ENCODE results near the gene KCTD5. TPM values are rescaled to one million over a fixed set of nuclear protein-coding genes. Genes with fewer than 3 reads are reported as not detected.

Gene KCTD5
- total and polyA plus RNA-seq, 2 experiments from 2014 or later: 19.7 to 31.8 TPM

GRCh38 chr16:2745961-2746360 is 63.6 kb downstream of the KCTD5 start:
- Histone ChIP-seq H3K4me3 (no peak overlapping the region), H4K20me1 (replicated peaks; ENCODE audit: insufficient read depth) (no peaks in the 10 kb centered on the region), H2AFZ (no peak overlapping the region), H3K4me2 (no peak overlapping the region), H3K4me1 (ENCODE audit: insufficient read depth) (peaks cover 6% of the 10 kb centered on the region), H3K79me2 (replicated peaks; ENCODE audit: insufficient read depth) (peaks cover 12% of the 10 kb centered on the region), H3K27ac (ENCODE audit: low read depth) (no peak overlapping the region), H3K27me3 (ENCODE audit: insufficient read depth) (no peaks in the 10 kb centered on the region), H3K36me3 (ENCODE audit: insufficient read depth) (no peaks in the 10 kb centered on the region), H3K9me2 (ENCODE audit: insufficient read depth) (no peaks in the 10 kb centered on the region), H3F3A (replicated peaks; ENCODE audit: low read depth) (peaks cover 8% of the 10 kb centered on the region)
- H3K27me3 Mint-ChIP-seq (ENCODE audit: insufficient read depth, low read depth, poor library complexity): peaks cover 7% of the 10 kb centered on the region
- H3K27ac Mint-ChIP-seq: no peak overlapping the region
- ATAC-seq (no peak; the same call in 2 of the 3 replicates), DNase-seq (ENCODE audit: low spot score) (no peak)
- H3K36me3 Mint-ChIP-seq (ENCODE audit: low read depth): peaks cover 12% of the 10 kb centered on the region
- H3K4me3 Mint-ChIP-seq: no peak overlapping the region
- peaks cover 6% of the 10 kb centered on the region for H3K4me1 Mint-ChIP-seq
- TF ChIP-seq ZNF331 (CRISPR knock-in tag; IDR thresholded peaks at IDR 0.05; ENCODE audit: low read depth) (no peak), REST (IDR thresholded peaks at IDR 0.05; ENCODE audit: unreplicated experiment) (no peak), EZH2 (IDR thresholded peaks at IDR 0.05; ENCODE audit: low read depth, unreplicated experiment) (no peak), NANOG (IDR thresholded peaks at IDR 0.05; ENCODE audit: borderline replicate concordance) (no peak), CREB1 (CRISPR knock-in tag; IDR thresholded peaks at IDR 0.05; ENCODE audit: low read depth) (no peak), CTCF (conservative IDR thresholded peaks at IDR 0.05; ENCODE audit: low read depth in 2 of 2) (no peak), POLR2AphosphoS5 (IDR thresholded peaks at IDR 0.05; ENCODE audit: low read depth) (no peak), EZH2phosphoT487 (IDR thresholded peaks at IDR 0.05; ENCODE audit: unreplicated experiment) (no peak), ZNF114 (CRISPR knock-in tag; IDR thresholded peaks at IDR 0.05) (no peak), ZNF462 (CRISPR knock-in tag; IDR thresholded peaks at IDR 0.05) (no peak), ETS1 (IDR thresholded peaks at IDR 0.05) (no peak), JUNB (IDR thresholded peaks at IDR 0.05; ENCODE audit: unreplicated experiment) (no peak), STAT1 (IDR thresholded peaks at IDR 0.05; ENCODE audit: unreplicated experiment) (no peak)
- H3K9me3 Mint-ChIP-seq: no peaks in the 10 kb centered on the region

Data from GM23338 (cell line).